PFSK-1 (cell line): ENCODE measurements around the gene EPAS1.

Experiments used
- FOXP2 ChIP-seq: optimal IDR thresholded peaks from 2 replicates; pipeline ENCODE3; 2011; ENCODE audit warnings: borderline replicate concordance, control low read depth, inconsistent platforms; ENCODE audit not compliant: insufficient read depth; ENCODE audit errors: extremely low read length, extremely low read depth
- POLR2AphosphoS5 ChIP-seq: IDR thresholded peaks from 2 replicates; pipeline ENCODE4 v1.6.1; 2012; ENCODE audit warnings: low read depth, mild to moderate bottlenecking, control low read depth, low read length, moderate library complexity
- SIN3A ChIP-seq: IDR thresholded peaks from 2 replicates; pipeline ENCODE4 v1.6.1; 2012; ENCODE audit warnings: mild to moderate bottlenecking, low read length, moderate library complexity, borderline replicate concordance; ENCODE audit not compliant: insufficient read depth
- TAF1 ChIP-seq: IDR thresholded peaks from 2 replicates; pipeline ENCODE4 v1.6.1; 2012; ENCODE audit warnings: low read length, control low read depth, borderline replicate concordance; ENCODE audit not compliant: insufficient read depth
- TF ChIP-seq, protein P1 (sequence below), 2 experiments: IDR thresholded peaks; 2 replicates each; pipeline versions ENCODE4 v1.6.1 to v1.8.0; 2011 to 2012; ENCODE audit warnings: low read depth in 2 of 2, low read length in 2 of 2, control low read depth in 1 of 2, inconsistent platforms in 1 of 2, mild to moderate bottlenecking in 1 of 2, moderate library complexity in 1 of 2; ENCODE audit not compliant: insufficient read depth in 1 of 2

GRCh38 chr2:46355756-46356155 lies 58.5 kb downstream of the EPAS1 start:
- TF ChIP-seq POLR2AphosphoS5, result no peak
- TF ChIP-seq, protein P1, sequence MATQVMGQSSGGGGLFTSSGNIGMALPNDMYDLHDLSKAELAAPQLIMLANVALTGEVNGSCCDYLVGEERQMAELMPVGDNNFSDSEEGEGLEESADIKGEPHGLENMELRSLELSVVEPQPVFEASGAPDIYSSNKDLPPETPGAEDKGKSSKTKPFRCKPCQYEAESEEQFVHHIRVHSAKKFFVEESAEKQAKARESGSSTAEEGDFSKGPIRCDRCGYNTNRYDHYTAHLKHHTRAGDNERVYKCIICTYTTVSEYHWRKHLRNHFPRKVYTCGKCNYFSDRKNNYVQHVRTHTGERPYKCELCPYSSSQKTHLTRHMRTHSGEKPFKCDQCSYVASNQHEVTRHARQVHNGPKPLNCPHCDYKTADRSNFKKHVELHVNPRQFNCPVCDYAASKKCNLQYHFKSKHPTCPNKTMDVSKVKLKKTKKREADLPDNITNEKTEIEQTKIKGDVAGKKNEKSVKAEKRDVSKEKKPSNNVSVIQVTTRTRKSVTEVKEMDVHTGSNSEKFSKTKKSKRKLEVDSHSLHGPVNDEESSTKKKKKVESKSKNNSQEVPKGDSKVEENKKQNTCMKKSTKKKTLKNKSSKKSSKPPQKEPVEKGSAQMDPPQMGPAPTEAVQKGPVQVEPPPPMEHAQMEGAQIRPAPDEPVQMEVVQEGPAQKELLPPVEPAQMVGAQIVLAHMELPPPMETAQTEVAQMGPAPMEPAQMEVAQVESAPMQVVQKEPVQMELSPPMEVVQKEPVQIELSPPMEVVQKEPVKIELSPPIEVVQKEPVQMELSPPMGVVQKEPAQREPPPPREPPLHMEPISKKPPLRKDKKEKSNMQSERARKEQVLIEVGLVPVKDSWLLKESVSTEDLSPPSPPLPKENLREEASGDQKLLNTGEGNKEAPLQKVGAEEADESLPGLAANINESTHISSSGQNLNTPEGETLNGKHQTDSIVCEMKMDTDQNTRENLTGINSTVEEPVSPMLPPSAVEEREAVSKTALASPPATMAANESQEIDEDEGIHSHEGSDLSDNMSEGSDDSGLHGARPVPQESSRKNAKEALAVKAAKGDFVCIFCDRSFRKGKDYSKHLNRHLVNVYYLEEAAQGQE (IDR thresholded peaks at IDR 0.05; ENCODE audit: insufficient read depth in 1 of 2, low read depth in 2 of 2, low read length in 2 of 2), result no peak
- TF ChIP-seq TAF1, result no peak
- no peak for TF ChIP-seq SIN3A
- no peak for TF ChIP-seq FOXP2
